NB4 (cell line): ENCODE results near the gene ORM1.

Experiments used
- CTCF ChIP-seq: IDR thresholded peaks from one replicate; pipeline ENCODE4 v1.5.1; 2012; ENCODE audit warnings: low read depth, low read length
- MAX ChIP-seq: IDR thresholded peaks from 2 replicates; pipeline ENCODE4 v1.6.1; 2011; ENCODE audit warnings: low read depth, low read length
- MYC ChIP-seq: IDR thresholded peaks from 2 replicates; pipeline ENCODE4 v1.6.1; 2011; ENCODE audit warnings: low read depth, low read length
- POLR2A ChIP-seq: IDR thresholded peaks from 2 replicates; pipeline ENCODE4 v1.6.1; 2011; ENCODE audit warnings: mild to moderate bottlenecking; ENCODE audit not compliant: insufficient read length; ENCODE audit errors: extremely low read depth

- no peak for TF ChIP-seq MYC
- no peak for TF ChIP-seq CTCF
- TF ChIP-seq POLR2A = no peak
- TF ChIP-seq MAX = no peak
These were observed 37.6 kb upstream of the ORM1 start for GRCh38 chr9:114285166-114285867.
